Measurements from ENCODE around the gene AFF3. TPM values are rescaled to one million over a fixed set of nuclear protein-coding genes. Genes with fewer than 3 reads are reported as not detected.

The AFF3 gene
- total RNA-seq, 1 experiment from 2014 or later: 0.61 TPM

GRCh38 chr2:99725820-99726219, 416.6 kb downstream of the AFF3 start:
- H3K27me3 ChIP-seq (ENCODE audit: insufficient read depth, low read length): peaks cover 12% of the 10 kb centered on the region; the same call in 1 of the 2 replicates
- ChIA-PET CTCF (interaction anchor here (0.6 to 1.8 kb wide), 2 partner anchors 93 to 536 kb away, joined by 3 to 6 read pairs; no protein-coding TSS in a partner anchor), RAD21 (ENCODE audit: low non-redundant PET in 1 of 2, low total read pairs in 2 of 2, uncharacterized antibody in 2 of 2, unreplicated experiment in 2 of 2) (no interaction called here), POLR2A (no interaction called here)
- DNase-seq (ENCODE audit: low read depth, low spot score) (no peak), ATAC-seq (no peak)
- H2AFZ ChIP-seq (ENCODE audit: low read depth, low read length, poor library complexity, severe bottlenecking): no peak overlapping the region
- no peak overlapping the region for H3K27ac ChIP-seq (ENCODE audit: low read depth, low read length)
- H3K9me3 ChIP-seq (ENCODE audit: control insufficient read depth in 1 of 2, insufficient read depth in 1 of 2, low read depth in 1 of 2, low read length in 2 of 2): no peaks in the 10 kb centered on the region
- H3K9me2 ChIP-seq (ENCODE audit: insufficient read depth): no peaks in the 10 kb centered on the region
- no peak overlapping the region for H3K4me3 ChIP-seq (replicated peaks in 1 of 2; ENCODE audit: low read depth in 1 of 2, low read length in 2 of 2)
- no peaks in the 10 kb centered on the region for H4K20me1 ChIP-seq (ENCODE audit: insufficient read depth)
- intact Hi-C loops (cut with micrococcal nuclease): loop anchor here (2.0 kb wide), 1 partner anchor 517 kb away; no protein-coding TSS in a partner anchor
- BruUV-seq (replicated peaks): no TSS peak
- no peaks in the 10 kb centered on the region for H3K36me3 ChIP-seq (ENCODE audit: control insufficient read depth in 1 of 2, insufficient read depth in 2 of 2, low read length in 2 of 2)
- no peaks in the 10 kb centered on the region for H3K79me2 ChIP-seq (ENCODE audit: insufficient read depth, low read length)
- no peak overlapping the region for H3K4me2 ChIP-seq (ENCODE audit: low read length)
- H3K9ac ChIP-seq (ENCODE audit: low read length): no peak overlapping the region
- no peaks in the 10 kb centered on the region for H3K4me1 ChIP-seq (ENCODE audit: control insufficient read depth in 1 of 2, insufficient read depth in 2 of 2, low read length in 2 of 2)
- TF ChIP-seq SP1 (IDR thresholded peaks at IDR 0.05; ENCODE audit: low read depth): no peak
- peak; percentile 33 for TF ChIP-seq RAD21 (IDR thresholded peaks at IDR 0.05; ENCODE audit: low read depth)

GRCh38 chr2:99722476-99722875, 419.9 kb downstream of the AFF3 start:
- CTCF ChIA-PET: no interaction called here
- H3K27me3 ChIP-seq (ENCODE audit: insufficient read depth, low read length): peaks cover 8% of the 10 kb centered on the region; the same call in 1 of the 2 replicates
- RAD21 ChIA-PET (ENCODE audit: low non-redundant PET in 1 of 2, low total read pairs in 2 of 2, uncharacterized antibody in 2 of 2, unreplicated experiment in 2 of 2): no interaction called here

More at GRCh38 chr2:99722476-99722875, 419.9 kb downstream of the AFF3 start:
- Histone ChIP-seq H4K20me1 (ENCODE audit: insufficient read depth) (no peaks in the 10 kb centered on the region), H3K36me3 (ENCODE audit: control insufficient read depth in 1 of 2, insufficient read depth in 2 of 2, low read length in 2 of 2) (no peaks in the 10 kb centered on the region), H3K79me2 (ENCODE audit: insufficient read depth, low read length) (no peaks in the 10 kb centered on the region), H3K9me2 (ENCODE audit: insufficient read depth) (no peaks in the 10 kb centered on the region), H3K4me2 (ENCODE audit: low read length) (no peak overlapping the region), H3K4me1 (ENCODE audit: control insufficient read depth in 1 of 2, insufficient read depth in 2 of 2, low read length in 2 of 2) (no peaks in the 10 kb centered on the region), H3K4me3 (replicated peaks in 1 of 2; ENCODE audit: low read depth in 1 of 2, low read length in 2 of 2) (no peak overlapping the region), H3K9me3 (ENCODE audit: control insufficient read depth in 1 of 2, insufficient read depth in 1 of 2, low read depth in 1 of 2, low read length in 2 of 2) (no peaks in the 10 kb centered on the region), H2AFZ (ENCODE audit: low read depth, low read length, poor library complexity, severe bottlenecking) (no peak overlapping the region), H3K27ac (ENCODE audit: low read depth, low read length) (no peak overlapping the region), H3K9ac (ENCODE audit: low read length) (no peak overlapping the region)
- TF ChIP-seq CEBPB (IDR thresholded peaks at IDR 0.05; ENCODE audit: low read depth): no peak
- TF ChIP-seq ZBTB33 (IDR thresholded peaks at IDR 0.05; ENCODE audit: extremely low read depth, insufficient replicate concordance, low read length): no peak
- no peak for TF ChIP-seq POLR2A (IDR thresholded peaks at IDR 0.05; ENCODE audit: borderline replicate concordance, extremely low read depth, insufficient read depth, insufficient read length)
- DNase-seq (ENCODE audit: low read depth, low spot score) (no peak), ATAC-seq (no peak)
- POLR2A ChIA-PET: no interaction called here
- intact Hi-C loops (cut with micrococcal nuclease): no loop called here
- BruUV-seq (replicated peaks): no TSS peak

Measured in HCT116 (cell line).